ENCODE results near the gene MAT2A. TPM values are rescaled to one million over a fixed set of nuclear protein-coding genes. Genes with fewer than 3 reads are reported as not detected.

Gene MAT2A
- total RNA-seq, 4 donors from 2014 or later, result 33.2 to 131 (median 56.0) TPM

DNA sequence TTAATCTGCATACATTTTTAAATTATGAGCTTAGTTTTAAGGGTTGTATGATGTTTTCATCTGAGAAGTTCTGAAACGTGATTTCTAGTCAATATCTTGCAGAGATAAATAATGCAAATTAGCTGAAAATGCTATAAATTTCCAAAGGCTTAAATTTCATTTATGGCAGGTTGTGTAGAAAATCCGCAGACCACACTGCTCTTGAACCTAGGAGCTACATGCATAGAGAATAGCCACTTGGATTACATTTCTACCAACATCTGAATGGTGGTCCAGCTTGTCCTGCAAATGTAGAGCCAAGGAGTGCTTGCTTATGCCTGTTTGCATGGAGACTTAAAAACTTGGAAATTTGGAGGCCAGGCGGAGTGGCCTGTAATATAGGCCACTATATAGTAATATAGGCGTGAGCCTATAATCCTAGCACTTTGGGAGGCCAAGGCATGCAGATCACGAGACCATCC lies 6.8 kb downstream of the MAT2A start:
- in situ Hi-C loops (cut with MboI; ENCODE audit: low sequenced_read_pairs in 4 of 4), result loop anchor here in 1 of 4 donors (5.0 kb wide), 1 partner anchor 124 kb away; no protein-coding TSS in a partner anchor
- ATAC-seq, result no peak
- H3K27ac ChIP-seq, result peak overlapping the region; percentile 81 to 99 (median 98)

DNA sequence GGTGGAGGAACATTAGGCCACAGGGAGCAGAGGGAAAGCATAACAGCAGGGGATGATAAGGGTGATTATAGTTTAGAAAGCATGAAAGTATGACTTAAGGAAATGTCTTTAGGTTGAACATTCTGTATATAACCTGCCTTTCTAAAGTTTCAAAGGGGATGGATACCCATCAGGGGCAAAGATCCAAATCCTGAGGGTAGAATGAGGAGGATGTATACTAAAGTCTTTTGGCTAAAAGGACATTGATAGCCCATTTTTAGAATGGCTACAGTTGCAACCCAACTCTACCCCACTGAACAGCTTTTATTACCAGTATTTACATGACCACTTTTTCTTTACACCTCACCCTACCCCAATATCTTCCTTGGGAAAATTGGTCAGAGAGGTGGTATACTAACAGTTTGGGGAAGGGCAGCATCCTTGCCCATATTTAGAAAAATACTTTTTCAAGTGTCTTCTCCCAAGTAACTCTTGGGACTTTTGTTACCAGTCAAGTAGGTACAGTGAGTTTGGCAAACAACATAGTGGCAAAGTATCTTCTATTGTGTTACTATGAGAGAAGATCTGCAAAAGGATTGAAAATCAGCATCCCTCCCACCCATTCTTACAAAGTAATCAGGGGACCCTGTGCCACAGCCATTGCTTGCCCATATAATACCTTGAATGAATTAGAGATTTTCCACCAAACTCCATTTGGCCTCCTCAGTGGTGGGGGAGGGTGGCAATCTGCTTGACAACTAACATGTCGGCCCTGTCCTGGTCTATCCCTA lies 8.3 kb downstream of the MAT2A start:
- ATAC-seq (no peak), DNase-seq (no peak)
- in situ Hi-C loops (cut with MboI; ENCODE audit: low sequenced_read_pairs in 4 of 4) (loop anchor here in 1 of 4 donors (5.0 kb wide), 1 partner anchor 125 kb away; no protein-coding TSS in a partner anchor), intact Hi-C loops (cut with DNase I; ENCODE audit: low total_unique reads) (no loop called here)
- Histone ChIP-seq H3K4me3 (no peak overlapping the region), H3K4me1 (peaks cover 37 to 50% of the 10 kb centered on the region in 2 donors), H3K36me3 (peaks cover 0 to 33% of the 10 kb centered on the region in 2 donors), H3K27me3 (no peaks in the 10 kb centered on the region), H3K9me3 (no peaks in the 10 kb centered on the region), H3K27ac (peak overlapping the region; percentile 81 to 99 (median 98))
- TF ChIP-seq CTCF (IDR thresholded peaks at IDR 0.05 in 4 of 5, conservative IDR thresholded peaks at IDR 0.05 in 1 of 5) (no peak), POLR2A (IDR thresholded peaks at IDR 0.05) (no peak)

More for the DNA sequence above, 6.8 kb downstream of the MAT2A start:
- TF ChIP-seq POLR2A (IDR thresholded peaks at IDR 0.05) (no peak), CTCF (IDR thresholded peaks at IDR 0.05 in 4 of 5, conservative IDR thresholded peaks at IDR 0.05 in 1 of 5) (no peak)
- no peak for DNase-seq
- intact Hi-C loops (cut with DNase I; ENCODE audit: low total_unique reads), result no loop called here
- H3K36me3 ChIP-seq, result peaks cover 0 to 47% of the 10 kb centered on the region in 2 donors
- no peaks in the 10 kb centered on the region for H3K9me3 ChIP-seq
- H3K4me3 ChIP-seq, result no peak overlapping the region
- H3K4me1 ChIP-seq, result peaks cover 52 to 60% of the 10 kb centered on the region in 2 donors
- no peaks in the 10 kb centered on the region for H3K27me3 ChIP-seq

- Histone ChIP-seq H3K4me1 (peaks cover 30 to 42% of the 10 kb centered on the region in 2 donors), H3K9me3 (no peaks in the 10 kb centered on the region), H3K27ac (peak overlapping the region; percentile 1 to 99 (median 90)), H3K27me3 (no peaks in the 10 kb centered on the region), H3K36me3 (peaks cover 0 to 33% of the 10 kb centered on the region in 2 donors), H3K4me3 (no peak overlapping the region)
- DNase-seq, result no peak
- ATAC-seq, result no peak
- intact Hi-C loops (cut with DNase I; ENCODE audit: low total_unique reads), result no loop called here
- in situ Hi-C loops (cut with MboI; ENCODE audit: low sequenced_read_pairs in 4 of 4), result loop anchor here in 1 of 4 donors (5.0 kb wide), 1 partner anchor 126 kb away; no protein-coding TSS in a partner anchor
- TF ChIP-seq POLR2A (IDR thresholded peaks at IDR 0.05) (peak in 1 of 2 donors; percentile 5), CTCF (IDR thresholded peaks at IDR 0.05 in 4 of 5, conservative IDR thresholded peaks at IDR 0.05 in 1 of 5) (no peak)
Measured at GRCh38 chr2:85547859-85548607, 9.1 kb downstream of the MAT2A start.

GRCh38 chr2:85548608-85548900 lies 9.6 kb downstream of the MAT2A start:
- intact Hi-C loops (cut with DNase I; ENCODE audit: low total_unique reads), result no loop called here

More at GRCh38 chr2:85548608-85548900, 9.6 kb downstream of the MAT2A start:
- in situ Hi-C loops (cut with MboI; ENCODE audit: low sequenced_read_pairs in 4 of 4), result loop anchor here in 1 of 4 donors (5.0 kb wide), 1 partner anchor 126 kb away; no protein-coding TSS in a partner anchor
- Histone ChIP-seq H3K4me3 (no peak overlapping the region), H3K4me1 (peaks cover 25 to 37% of the 10 kb centered on the region in 2 donors), H3K36me3 (peaks cover 0 to 33% of the 10 kb centered on the region in 2 donors), H3K9me3 (no peaks in the 10 kb centered on the region), H3K27me3 (no peaks in the 10 kb centered on the region), H3K27ac (peak overlapping the region in 3 of 4 donors; percentile 1 to 99 (median 53))
- TF ChIP-seq CTCF (IDR thresholded peaks at IDR 0.05 in 4 of 5, conservative IDR thresholded peaks at IDR 0.05 in 1 of 5) (no peak), POLR2A (IDR thresholded peaks at IDR 0.05) (no peak)
- no peak for ATAC-seq
- no peak for DNase-seq
